HepG2 (cell line): ENCODE data around the gene AKR1C2. TPM values are rescaled to one million over a fixed set of nuclear protein-coding genes. Genes with fewer than 3 reads are reported as not detected.
"Not testable (repeated sequence)": the region's sequence is repeated elsewhere in the genome, so short reads cannot be mapped to it uniquely, and the experiment has no call there.

Source experiments
- ATAC-seq: fragments of 200-7000 bp; cut with Tn5 transposase; 3 replicates; pipeline ENCODE4 v1.9.1; 2020; ENCODE audit warnings: mild to moderate bottlenecking, moderate library complexity
- BruUV-seq: library from RNA; stranded (reverse); fragments of 400-500 nt; replicated peaks from 2 replicates; lab custom pipeline; 2021; lab: Mats Ljungman, UMichigan
- CTCF ChIA-PET: fragments of 300-600 bp; formaldehyde crosslinking; extraction: SDS; loops from one replicate; lab custom pipeline; 2021; ENCODE audit warnings: low total read pairs, inconsistent platforms, low intra/inter-chr PET ratio; lab: Yijun Ruan, JAX
- POLR2A ChIA-PET: fragments of 350-600 bp; sonication (Branson Sonifier 250); formaldehyde crosslinking; loops from one replicate; lab custom pipeline; 2020; ENCODE audit warnings: antibody characterized with exemption, inconsistent platforms; lab: Yijun Ruan, JAX
- DNase-seq: peaks from one replicate; pipeline ENCODE4 v3.0.0-alpha.2; 2015; ENCODE audit warnings: low spot score
- FAIRE-seq: peaks from 3 replicates; lab custom pipeline; 2011; peaks lifted over from hg19 to GRCh38; lab: Jason Lieb, UNC
- H2AFZ ChIP-seq: one replicate; pipeline ENCODE4 v1.6.1; 2011; ENCODE audit warnings: low read length, inconsistent platforms
- H3K27ac ChIP-seq: fragments of 300-600 bp; 3 replicates; pipeline ENCODE4 v1.8.0; 2011; ENCODE audit warnings: mixed run types, mild to moderate bottlenecking, mixed read lengths, low read length, inconsistent platforms; ENCODE audit not compliant: insufficient read depth; ENCODE audit errors: extremely low read length
- H3K27me3 ChIP-seq, 2 experiments: fragments of 200-600 bp in 1 of 2; 2 replicates in 1 of 2; 3 replicates in 1 of 2; pipeline versions ENCODE4 v1.6.0 to v1.8.0; 2011; ENCODE audit warnings: low read length in 2 of 2, mild to moderate bottlenecking in 2 of 2, moderate library complexity in 2 of 2, inconsistent platforms in 1 of 2; ENCODE audit not compliant: insufficient read depth in 2 of 2, control insufficient read depth in 1 of 2
- H3K36me3 ChIP-seq, 2 experiments: fragments of 200-600 bp in 1 of 2; replicated peaks in 1 of 2; 2 replicates in 1 of 2; 3 replicates in 1 of 2; pipeline versions ENCODE4 v1.5.1 to v1.8.0; 2011; ENCODE audit warnings: low read length in 2 of 2, inconsistent platforms in 1 of 2; ENCODE audit not compliant: insufficient read depth in 2 of 2, control insufficient read depth in 1 of 2
- H3K4me1 ChIP-seq: 2 replicates; pipeline ENCODE4 v1.5.1; 2012; ENCODE audit warnings: low read length, inconsistent platforms; ENCODE audit not compliant: insufficient read depth
- H3K4me2 ChIP-seq: 2 replicates; pipeline ENCODE4 v1.6.0; 2011; ENCODE audit warnings: low read depth, low read length, inconsistent platforms
- H3K4me3 ChIP-seq, 3 experiments: fragments of 200-600 bp in 1 of 3; sonication (generic), shearing (Covaris generic) in 1 of 3; replicated peaks in 1 of 3; 2 replicates each; pipeline ENCODE4 v1.5.1; 2011 to 2016; ENCODE audit warnings: low read length in 3 of 3, inconsistent platforms in 2 of 3, low read depth in 2 of 3, mild to moderate bottlenecking in 2 of 3, control low read depth in 1 of 3, mixed read lengths in 1 of 3; ENCODE audit not compliant: insufficient read depth in 1 of 3
- H3K79me2 ChIP-seq: one replicate; pipeline ENCODE4 v1.6.1; 2011; ENCODE audit warnings: low read length, inconsistent platforms; ENCODE audit not compliant: insufficient read depth
- H3K9ac ChIP-seq: 2 replicates; pipeline ENCODE4 v1.6.0; 2011; ENCODE audit warnings: mild to moderate bottlenecking, low read depth, low read length, inconsistent platforms; ENCODE audit not compliant: insufficient read depth
- H3K9me3 ChIP-seq: 2 replicates; pipeline ENCODE4 v1.5.1; 2012; ENCODE audit warnings: mild to moderate bottlenecking, low read length
- H4K20me1 ChIP-seq: 2 replicates; pipeline ENCODE4 v1.6.0; 2011; ENCODE audit warnings: inconsistent platforms, mild to moderate bottlenecking, low read length, moderate library complexity; ENCODE audit not compliant: insufficient read depth
- HNRNPL ChIP-seq: fragments of 200-400 bp; formaldehyde crosslinking; IDR thresholded peaks from 2 replicates; pipeline ENCODE4 v1.6.1; 2017; ENCODE audit warnings: mild to moderate bottlenecking, low read depth, low read length
- POLR2A ChIP-seq, 2 experiments: IDR thresholded peaks; 2 replicates each; pipeline ENCODE4 v1.6.1; 2011; ENCODE audit warnings: low read depth in 2 of 2, low read length in 2 of 2, mild to moderate bottlenecking in 1 of 2, moderate library complexity in 1 of 2; ENCODE audit not compliant: insufficient read depth in 1 of 2
- POLR2G ChIP-seq: fragments of 200-400 bp; formaldehyde crosslinking; IDR thresholded peaks from 2 replicates; pipeline ENCODE4 v1.6.1; 2018; ENCODE audit warnings: mild to moderate bottlenecking, low read depth, low read length, moderate library complexity
- RBFOX2 ChIP-seq: fragments of 200-400 bp; formaldehyde crosslinking; IDR thresholded peaks from 2 replicates; pipeline ENCODE4 v1.6.1; 2017; ENCODE audit warnings: low read depth, mild to moderate bottlenecking, low read length
- RBM22 ChIP-seq: fragments of 200-400 bp; formaldehyde crosslinking; optimal IDR thresholded peaks from 2 replicates; pipeline ENCODE3; 2017; ENCODE audit warnings: mild to moderate bottlenecking, low read length, moderate library complexity
- SRSF4 ChIP-seq: fragments of 200-400 bp; formaldehyde crosslinking; IDR thresholded peaks from one replicate; pipeline ENCODE4 v1.6.1; 2018; ENCODE audit warnings: mild to moderate bottlenecking, low read depth, low read length, moderate library complexity; ENCODE audit not compliant: poor library complexity, severe bottlenecking
- WGBS: methylation state at CpG from one replicate; pipeline ENCODE4 v1.1.6; 2017; ENCODE audit warnings: low lambda C conversion rate; 5-methylcytosine and 5-hydroxymethylcytosine counted together
- in situ Hi-C: cut with HindIII; loops from 2 replicates; pipeline ENCODE4 v1.10.0; 2017; ENCODE audit warnings: low pct_unique_long_range_greater_than_20kb; ENCODE audit not compliant: extremely low pct_ligation_motif_present
- intact Hi-C: fragments of 100-400 bp; cut with micrococcal nuclease; formaldehyde crosslinking; loops from one replicate; pipeline ENCODE4 v1.10.0; 2022; ENCODE audit not compliant: unreplicated experiment
- polyA plus RNA-seq, 8 experiments: library from polyadenylated mRNA; depleted of rRNA in 3 of 8; stranded (reverse) in 7 of 8; unstranded in 1 of 8; fragments of >200 nt; fragmentation: Illumina TruSeq in 4 of 8; extraction: Trizol in 4 of 8; gene quantifications; 2 replicates each; pipeline versions ENCODE4 v1.2.1 to v1.2.3, GENCODE V29; 2011 to 2016; ENCODE audit warnings: low read depth in 4 of 8, missing spikeins in 1 of 8, mixed read lengths in 1 of 8; ENCODE audit not compliant: insufficient read depth in 1 of 8
- total RNA-seq, 5 experiments: library from RNA; depleted of rRNA; stranded (reverse); fragments of >200 nt; fragmentation: Illumina TruSeq; extraction: Trizol; gene quantifications; 2 replicates each; pipeline ENCODE4 v1.2.3, GENCODE V29; 2016; ENCODE audit warnings: low read depth in 1 of 5
- TF ChIP-seq, protein P1 (sequence below): sonication (generic); formaldehyde crosslinking; IDR thresholded peaks from 2 replicates; pipeline ENCODE4 v1.4.0; 2020; ENCODE audit warnings: missing genetic modification reagents

Gene AKR1C2
- total and polyA plus RNA-seq, 2 of the 13 experiments (the other 11 are each of a cell fraction or from before 2014, with no cell fraction given) = 140 to 900 TPM

GRCh38 chr10:4969289-4969688 is 34.4 kb downstream of the AKR1C2 start:
- CTCF ChIA-PET = not testable (repeated sequence)

DNA sequence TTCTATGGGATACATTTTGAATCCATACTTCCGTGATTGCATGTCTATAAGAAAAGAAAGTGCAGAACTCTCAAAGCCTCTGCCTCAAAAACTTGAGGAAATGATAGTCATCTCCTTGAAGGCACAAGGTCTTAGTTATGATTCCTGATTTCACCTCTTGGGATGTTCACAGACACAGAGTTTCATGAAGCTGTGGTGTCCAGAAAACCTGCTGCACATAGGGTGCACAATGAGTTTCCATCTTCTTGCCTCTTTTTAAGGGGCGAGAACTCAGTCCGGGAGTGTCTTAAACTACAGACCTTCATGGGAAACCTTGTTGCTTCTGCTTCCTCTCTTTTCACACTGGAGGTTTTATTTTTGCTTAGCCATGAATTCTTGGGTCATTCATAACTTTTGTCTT is 36.5 kb downstream of the AKR1C2 start:
- H3K27ac ChIP-seq, BruUV-seq, H3K27me3 ChIP-seq, in situ Hi-C loops, CTCF ChIA-PET, ATAC-seq, FAIRE-seq, H3K9me3 ChIP-seq, H2AFZ ChIP-seq, POLR2A ChIA-PET, DNase-seq: not testable (repeated sequence)
- intact Hi-C loops = loop anchor here (5.0 kb wide), 1 partner anchor 120 kb away; no protein-coding TSS in a partner anchor
- TF ChIP-seq RBM22 (peak; percentile 50), RBFOX2 (peak; percentile 63), POLR2G (peak; percentile 69)
- TF ChIP-seq, protein P1, sequence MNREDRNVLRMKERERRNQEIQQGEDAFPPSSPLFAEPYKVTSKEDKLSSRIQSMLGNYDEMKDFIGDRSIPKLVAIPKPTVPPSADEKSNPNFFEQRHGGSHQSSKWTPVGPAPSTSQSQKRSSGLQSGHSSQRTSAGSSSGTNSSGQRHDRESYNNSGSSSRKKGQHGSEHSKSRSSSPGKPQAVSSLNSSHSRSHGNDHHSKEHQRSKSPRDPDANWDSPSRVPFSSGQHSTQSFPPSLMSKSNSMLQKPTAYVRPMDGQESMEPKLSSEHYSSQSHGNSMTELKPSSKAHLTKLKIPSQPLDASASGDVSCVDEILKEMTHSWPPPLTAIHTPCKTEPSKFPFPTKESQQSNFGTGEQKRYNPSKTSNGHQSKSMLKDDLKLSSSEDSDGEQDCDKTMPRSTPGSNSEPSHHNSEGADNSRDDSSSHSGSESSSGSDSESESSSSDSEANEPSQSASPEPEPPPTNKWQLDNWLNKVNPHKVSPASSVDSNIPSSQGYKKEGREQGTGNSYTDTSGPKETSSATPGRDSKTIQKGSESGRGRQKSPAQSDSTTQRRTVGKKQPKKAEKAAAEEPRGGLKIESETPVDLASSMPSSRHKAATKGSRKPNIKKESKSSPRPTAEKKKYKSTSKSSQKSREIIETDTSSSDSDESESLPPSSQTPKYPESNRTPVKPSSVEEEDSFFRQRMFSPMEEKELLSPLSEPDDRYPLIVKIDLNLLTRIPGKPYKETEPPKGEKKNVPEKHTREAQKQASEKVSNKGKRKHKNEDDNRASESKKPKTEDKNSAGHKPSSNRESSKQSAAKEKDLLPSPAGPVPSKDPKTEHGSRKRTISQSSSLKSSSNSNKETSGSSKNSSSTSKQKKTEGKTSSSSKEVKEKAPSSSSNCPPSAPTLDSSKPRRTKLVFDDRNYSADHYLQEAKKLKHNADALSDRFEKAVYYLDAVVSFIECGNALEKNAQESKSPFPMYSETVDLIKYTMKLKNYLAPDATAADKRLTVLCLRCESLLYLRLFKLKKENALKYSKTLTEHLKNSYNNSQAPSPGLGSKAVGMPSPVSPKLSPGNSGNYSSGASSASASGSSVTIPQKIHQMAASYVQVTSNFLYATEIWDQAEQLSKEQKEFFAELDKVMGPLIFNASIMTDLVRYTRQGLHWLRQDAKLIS (CRISPR knock-in tag) = peak; percentile 85
- Histone ChIP-seq H3K79me2 (peaks cover 49% of the 10 kb centered on the region), H3K4me2 (peak overlapping the region; percentile 77), H3K36me3 (peaks cover 4 to 18% of the 10 kb centered on the region in 2 experiments; a peak in 4 of 5 replicates), H4K20me1 (peaks cover 29% of the 10 kb centered on the region), H3K4me3 (peak overlapping the region in 2 of 3 experiments; percentile 23 to 68; a peak in 2 of 6 replicates), H3K4me1 (peaks cover 37% of the 10 kb centered on the region), H3K9ac (peak overlapping the region; percentile 34; the same call in 1 of the 2 replicates)
- 89% methylated on average over 3 of the region's 3 CpGs for WGBS

More at GRCh38 chr10:4969289-4969688, 34.4 kb downstream of the AKR1C2 start:
- peak; percentile 15; the same call in 2 of the 3 replicates for ATAC-seq
- FAIRE-seq, DNase-seq, H3K4me3 ChIP-seq, H3K27me3 ChIP-seq, H3K9ac ChIP-seq, in situ Hi-C loops, BruUV-seq, H3K27ac ChIP-seq, H2AFZ ChIP-seq, POLR2A ChIA-PET, H3K9me3 ChIP-seq: not testable (repeated sequence)
- Histone ChIP-seq H4K20me1 (peaks cover 34% of the 10 kb centered on the region), H3K4me1 (peaks cover 37% of the 10 kb centered on the region), H3K79me2 (peaks cover 39% of the 10 kb centered on the region), H3K36me3 (peaks cover 6 to 18% of the 10 kb centered on the region in 2 experiments), H3K4me2 (peak overlapping the region; percentile 54; the same call in 1 of the 2 replicates)
- peak; percentile 72 for TF ChIP-seq RBFOX2
- TF ChIP-seq HNRNPL = peak; percentile 51; the same call in 1 of the 2 replicates
- peak; percentile 9 for TF ChIP-seq SRSF4
- TF ChIP-seq POLR2A (IDR thresholded peaks at IDR 0.05; ENCODE audit: insufficient read depth in 1 of 2, low read depth in 2 of 2, low read length in 2 of 2) = peak in 1 of 2 experiments; percentile 26; a peak in 1 of 4 replicates
- TF ChIP-seq POLR2G = peak; percentile 65; the same call in 1 of the 2 replicates
- 79% methylated on average over 3 of the region's 3 CpGs for WGBS
- intact Hi-C loops = loop anchor here (5.0 kb wide), 1 partner anchor 122 kb away; no protein-coding TSS in a partner anchor
